WTC11 (cell line): ENCODE results near the gene CFAP74.

Experiments
- ELF4 ChIP-seq: sonication (generic); formaldehyde crosslinking; IDR thresholded peaks from 2 replicates; pipeline ENCODE4 v1.8.1; 2022; ENCODE audit warnings: low read depth, mild to moderate bottlenecking, moderate library complexity, missing genetic modification reagents
- FOXJ3 ChIP-seq: sonication (generic); formaldehyde crosslinking; IDR thresholded peaks from 2 replicates; pipeline ENCODE4 v1.9.0; 2021; ENCODE audit warnings: missing genetic modification reagents, mild to moderate bottlenecking, borderline replicate concordance
- FOXK1 ChIP-seq: sonication (generic); formaldehyde crosslinking; IDR thresholded peaks from 2 replicates; pipeline ENCODE4 v1.8.0; 2022; ENCODE audit warnings: mild to moderate bottlenecking, moderate library complexity, missing genetic modification reagents
- GABPB1 ChIP-seq: sonication (generic); formaldehyde crosslinking; IDR thresholded peaks from 2 replicates; pipeline ENCODE4 v1.8.1; 2023; ENCODE audit warnings: mild to moderate bottlenecking, missing genetic modification reagents
- MYBL2 ChIP-seq: sonication (generic); formaldehyde crosslinking; IDR thresholded peaks from 2 replicates; pipeline ENCODE4 v1.8.1; 2023; ENCODE audit warnings: mild to moderate bottlenecking, moderate library complexity, missing genetic modification reagents
- NFYB ChIP-seq: sonication (generic); formaldehyde crosslinking; conservative IDR thresholded peaks from 2 replicates; pipeline ENCODE4 v1.8.0; 2022; ENCODE audit warnings: low read depth, missing genetic modification reagents
- NR1H2 ChIP-seq: sonication (generic); formaldehyde crosslinking; IDR thresholded peaks from 2 replicates; pipeline ENCODE4 v1.9.0; 2021; ENCODE audit warnings: mild to moderate bottlenecking, moderate library complexity, missing genetic modification reagents
- ZNF232 ChIP-seq: sonication (generic); formaldehyde crosslinking; IDR thresholded peaks from 2 replicates; pipeline ENCODE4 v1.8.0; 2022; ENCODE audit warnings: mild to moderate bottlenecking, missing genetic modification reagents
- TF ChIP-seq, protein P1 (sequence below): fragments of 200-600 bp; IDR thresholded peaks from 2 replicates; pipeline ENCODE4 v1.8.0; 2022; ENCODE audit warnings: antibody characterized with exemption
- TF ChIP-seq, protein P2 (sequence below): sonication (generic); formaldehyde crosslinking; IDR thresholded peaks from 2 replicates; pipeline ENCODE4 v1.8.0; 2023; ENCODE audit warnings: missing genetic modification reagents, mild to moderate bottlenecking, borderline replicate concordance
- TF ChIP-seq, protein P3 (sequence below): sonication (generic); formaldehyde crosslinking; IDR thresholded peaks from 2 replicates; pipeline ENCODE4 v1.8.0; 2022; ENCODE audit warnings: mild to moderate bottlenecking, missing genetic modification reagents
- TF ChIP-seq, protein P4 (sequence below): sonication (generic); formaldehyde crosslinking; IDR thresholded peaks from 2 replicates; pipeline ENCODE4 v1.8.1; 2022; ENCODE audit warnings: mild to moderate bottlenecking, missing genetic modification reagents, moderate library complexity, borderline replicate concordance

DNA sequence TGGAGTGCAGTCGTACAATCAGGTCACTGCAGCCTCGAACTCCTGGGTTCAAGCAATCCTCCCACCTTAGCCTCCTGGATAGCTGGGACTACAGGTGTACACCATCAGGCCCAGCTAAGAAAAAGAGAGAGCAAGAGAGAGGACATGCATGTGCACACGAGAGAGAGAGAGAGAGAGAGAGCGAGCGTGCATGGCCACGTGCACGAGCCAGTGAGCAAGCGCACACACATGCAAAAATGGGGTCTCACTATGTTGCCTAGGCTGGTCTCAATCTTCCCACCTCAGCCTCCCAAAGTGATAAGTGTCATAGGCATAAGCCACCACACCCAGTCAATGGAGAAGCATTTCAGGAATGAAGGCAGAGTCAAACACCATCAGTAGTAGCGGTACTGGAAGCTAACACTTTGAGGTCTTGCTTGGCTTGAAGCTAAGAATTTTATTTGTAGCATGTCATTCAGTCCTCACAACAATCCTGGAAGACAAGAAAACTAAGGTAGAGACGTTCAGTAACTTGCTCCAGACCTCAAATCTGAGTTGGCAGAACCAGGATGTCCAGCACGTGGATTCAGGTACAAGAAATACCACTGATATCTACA, 127.2 kb downstream of the CFAP74 start:
- TF ChIP-seq, protein P1, sequence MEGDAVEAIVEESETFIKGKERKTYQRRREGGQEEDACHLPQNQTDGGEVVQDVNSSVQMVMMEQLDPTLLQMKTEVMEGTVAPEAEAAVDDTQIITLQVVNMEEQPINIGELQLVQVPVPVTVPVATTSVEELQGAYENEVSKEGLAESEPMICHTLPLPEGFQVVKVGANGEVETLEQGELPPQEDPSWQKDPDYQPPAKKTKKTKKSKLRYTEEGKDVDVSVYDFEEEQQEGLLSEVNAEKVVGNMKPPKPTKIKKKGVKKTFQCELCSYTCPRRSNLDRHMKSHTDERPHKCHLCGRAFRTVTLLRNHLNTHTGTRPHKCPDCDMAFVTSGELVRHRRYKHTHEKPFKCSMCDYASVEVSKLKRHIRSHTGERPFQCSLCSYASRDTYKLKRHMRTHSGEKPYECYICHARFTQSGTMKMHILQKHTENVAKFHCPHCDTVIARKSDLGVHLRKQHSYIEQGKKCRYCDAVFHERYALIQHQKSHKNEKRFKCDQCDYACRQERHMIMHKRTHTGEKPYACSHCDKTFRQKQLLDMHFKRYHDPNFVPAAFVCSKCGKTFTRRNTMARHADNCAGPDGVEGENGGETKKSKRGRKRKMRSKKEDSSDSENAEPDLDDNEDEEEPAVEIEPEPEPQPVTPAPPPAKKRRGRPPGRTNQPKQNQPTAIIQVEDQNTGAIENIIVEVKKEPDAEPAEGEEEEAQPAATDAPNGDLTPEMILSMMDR: no peak
- no peak for TF ChIP-seq NFYB (CRISPR knock-in tag)
- TF ChIP-seq MYBL2 (CRISPR knock-in tag): no peak
- no peak for TF ChIP-seq NR1H2
- no peak for TF ChIP-seq FOXK1
- TF ChIP-seq, protein P2, sequence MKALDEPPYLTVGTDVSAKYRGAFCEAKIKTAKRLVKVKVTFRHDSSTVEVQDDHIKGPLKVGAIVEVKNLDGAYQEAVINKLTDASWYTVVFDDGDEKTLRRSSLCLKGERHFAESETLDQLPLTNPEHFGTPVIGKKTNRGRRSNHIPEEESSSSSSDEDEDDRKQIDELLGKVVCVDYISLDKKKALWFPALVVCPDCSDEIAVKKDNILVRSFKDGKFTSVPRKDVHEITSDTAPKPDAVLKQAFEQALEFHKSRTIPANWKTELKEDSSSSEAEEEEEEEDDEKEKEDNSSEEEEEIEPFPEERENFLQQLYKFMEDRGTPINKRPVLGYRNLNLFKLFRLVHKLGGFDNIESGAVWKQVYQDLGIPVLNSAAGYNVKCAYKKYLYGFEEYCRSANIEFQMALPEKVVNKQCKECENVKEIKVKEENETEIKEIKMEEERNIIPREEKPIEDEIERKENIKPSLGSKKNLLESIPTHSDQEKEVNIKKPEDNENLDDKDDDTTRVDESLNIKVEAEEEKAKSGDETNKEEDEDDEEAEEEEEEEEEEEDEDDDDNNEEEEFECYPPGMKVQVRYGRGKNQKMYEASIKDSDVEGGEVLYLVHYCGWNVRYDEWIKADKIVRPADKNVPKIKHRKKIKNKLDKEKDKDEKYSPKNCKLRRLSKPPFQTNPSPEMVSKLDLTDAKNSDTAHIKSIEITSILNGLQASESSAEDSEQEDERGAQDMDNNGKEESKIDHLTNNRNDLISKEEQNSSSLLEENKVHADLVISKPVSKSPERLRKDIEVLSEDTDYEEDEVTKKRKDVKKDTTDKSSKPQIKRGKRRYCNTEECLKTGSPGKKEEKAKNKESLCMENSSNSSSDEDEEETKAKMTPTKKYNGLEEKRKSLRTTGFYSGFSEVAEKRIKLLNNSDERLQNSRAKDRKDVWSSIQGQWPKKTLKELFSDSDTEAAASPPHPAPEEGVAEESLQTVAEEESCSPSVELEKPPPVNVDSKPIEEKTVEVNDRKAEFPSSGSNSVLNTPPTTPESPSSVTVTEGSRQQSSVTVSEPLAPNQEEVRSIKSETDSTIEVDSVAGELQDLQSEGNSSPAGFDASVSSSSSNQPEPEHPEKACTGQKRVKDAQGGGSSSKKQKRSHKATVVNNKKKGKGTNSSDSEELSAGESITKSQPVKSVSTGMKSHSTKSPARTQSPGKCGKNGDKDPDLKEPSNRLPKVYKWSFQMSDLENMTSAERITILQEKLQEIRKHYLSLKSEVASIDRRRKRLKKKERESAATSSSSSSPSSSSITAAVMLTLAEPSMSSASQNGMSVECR: no peak
- TF ChIP-seq FOXJ3 (CRISPR knock-in tag): no peak
- TF ChIP-seq, protein P3, sequence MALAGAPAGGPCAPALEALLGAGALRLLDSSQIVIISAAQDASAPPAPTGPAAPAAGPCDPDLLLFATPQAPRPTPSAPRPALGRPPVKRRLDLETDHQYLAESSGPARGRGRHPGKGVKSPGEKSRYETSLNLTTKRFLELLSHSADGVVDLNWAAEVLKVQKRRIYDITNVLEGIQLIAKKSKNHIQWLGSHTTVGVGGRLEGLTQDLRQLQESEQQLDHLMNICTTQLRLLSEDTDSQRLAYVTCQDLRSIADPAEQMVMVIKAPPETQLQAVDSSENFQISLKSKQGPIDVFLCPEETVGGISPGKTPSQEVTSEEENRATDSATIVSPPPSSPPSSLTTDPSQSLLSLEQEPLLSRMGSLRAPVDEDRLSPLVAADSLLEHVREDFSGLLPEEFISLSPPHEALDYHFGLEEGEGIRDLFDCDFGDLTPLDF (CRISPR knock-in tag): no peak
- TF ChIP-seq, protein P4, sequence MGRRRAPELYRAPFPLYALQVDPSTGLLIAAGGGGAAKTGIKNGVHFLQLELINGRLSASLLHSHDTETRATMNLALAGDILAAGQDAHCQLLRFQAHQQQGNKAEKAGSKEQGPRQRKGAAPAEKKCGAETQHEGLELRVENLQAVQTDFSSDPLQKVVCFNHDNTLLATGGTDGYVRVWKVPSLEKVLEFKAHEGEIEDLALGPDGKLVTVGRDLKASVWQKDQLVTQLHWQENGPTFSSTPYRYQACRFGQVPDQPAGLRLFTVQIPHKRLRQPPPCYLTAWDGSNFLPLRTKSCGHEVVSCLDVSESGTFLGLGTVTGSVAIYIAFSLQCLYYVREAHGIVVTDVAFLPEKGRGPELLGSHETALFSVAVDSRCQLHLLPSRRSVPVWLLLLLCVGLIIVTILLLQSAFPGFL: no peak
- no peak for TF ChIP-seq GABPB1 (CRISPR knock-in tag)
- no peak for TF ChIP-seq ZNF232 (CRISPR knock-in tag)
- no peak for TF ChIP-seq ELF4 (CRISPR knock-in tag)
